HepG2 (cell line): Measurements from ENCODE around the gene IBTK. TPM values are rescaled to one million over a fixed set of nuclear protein-coding genes. Genes with fewer than 3 reads are reported as not detected.

ENCODE experiments used
- ASH2L ChIP-seq: fragments of 300-600, 200-600 bp; sonication (generic); IDR thresholded peaks from 2 replicates; pipeline ENCODE4 v1.7.0; 2017; ENCODE audit warnings: low read depth, mild to moderate bottlenecking, moderate library complexity, mixed read lengths, low read length; ENCODE audit not compliant: insufficient read length
- BORCS8-MEF2B ChIP-seq: sonication (generic); formaldehyde crosslinking; IDR thresholded peaks from 2 replicates; pipeline ENCODE4 v1.8.0; 2022; ENCODE audit warnings: mild to moderate bottlenecking, missing genetic modification reagents
- HNRNPL ChIP-seq: fragments of 200-400 bp; formaldehyde crosslinking; IDR thresholded peaks from 2 replicates; pipeline ENCODE4 v1.6.1; 2017; ENCODE audit warnings: mild to moderate bottlenecking, low read depth, low read length
- LCORL ChIP-seq, 2 experiments: fragments of 450-650 bp in 1 of 2; sonication (generic) in 1 of 2; formaldehyde crosslinking in 1 of 2; IDR thresholded peaks; 2 replicates each; pipeline versions ENCODE4 v1.5.0 to v1.6.1; 2017 to 2020; ENCODE audit warnings: antibody characterized with exemption in 1 of 2, missing genetic modification reagents in 1 of 2
- MXD3 ChIP-seq: IDR thresholded peaks from 2 replicates; pipeline ENCODE4 v1.6.1; 2016; ENCODE audit warnings: mild to moderate bottlenecking, missing biosample characterization, missing genetic modification reagents
- NR2C2 ChIP-seq: sonication (generic); formaldehyde crosslinking; IDR thresholded peaks from 2 replicates; pipeline ENCODE4 v1.4.0; 2020; ENCODE audit warnings: missing genetic modification reagents, mild to moderate bottlenecking, moderate library complexity, borderline replicate concordance
- PHF8 ChIP-seq: sonication (generic); formaldehyde crosslinking; IDR thresholded peaks from 2 replicates; pipeline ENCODE4 v1.5.0; 2020; ENCODE audit warnings: missing genetic modification reagents
- POLR2G ChIP-seq: fragments of 200-400 bp; formaldehyde crosslinking; IDR thresholded peaks from 2 replicates; pipeline ENCODE4 v1.6.1; 2018; ENCODE audit warnings: mild to moderate bottlenecking, low read depth, low read length, moderate library complexity
- SIX1 ChIP-seq: sonication (generic); formaldehyde crosslinking; IDR thresholded peaks from 2 replicates; pipeline ENCODE4 v1.4.0; 2020; ENCODE audit warnings: missing genetic modification reagents, borderline replicate concordance
- SNAPC2 ChIP-seq: sonication (generic); formaldehyde crosslinking; IDR thresholded peaks from 2 replicates; pipeline ENCODE4 v1.8.1; 2022; ENCODE audit warnings: mild to moderate bottlenecking, missing genetic modification reagents
- SRSF9 ChIP-seq: fragments of 200-400 bp; formaldehyde crosslinking; IDR thresholded peaks from 2 replicates; pipeline ENCODE4 v1.6.1; 2018; ENCODE audit warnings: borderline replicate concordance, mild to moderate bottlenecking, low read depth, low read length; ENCODE audit not compliant: insufficient read depth, poor library complexity, severe bottlenecking
- ZBTB38 ChIP-seq: sonication (generic); formaldehyde crosslinking; IDR thresholded peaks from 2 replicates; pipeline ENCODE4 v1.5.1; 2020; ENCODE audit warnings: mild to moderate bottlenecking, missing genetic modification reagents
- ZNF24 ChIP-seq: fragments of 450-650 bp; IDR thresholded peaks from 2 replicates; pipeline ENCODE4 v1.6.1; 2017; ENCODE audit warnings: antibody characterized with exemption, mild to moderate bottlenecking
- ZNF550 ChIP-seq: sonication (generic); formaldehyde crosslinking; IDR thresholded peaks from 2 replicates; pipeline ENCODE4 v1.4.0; 2020; ENCODE audit warnings: mild to moderate bottlenecking, missing genetic modification reagents, borderline replicate concordance
- ZSCAN12 ChIP-seq: sonication (generic); formaldehyde crosslinking; IDR thresholded peaks from 2 replicates; pipeline ENCODE4 v1.9.0; 2021; ENCODE audit warnings: mild to moderate bottlenecking, missing genetic modification reagents
- polyA plus RNA-seq, 8 experiments: library from polyadenylated mRNA; depleted of rRNA in 3 of 8; stranded (reverse) in 7 of 8; unstranded in 1 of 8; fragments of >200 nt; fragmentation: Illumina TruSeq in 4 of 8; extraction: Trizol in 4 of 8; gene quantifications; 2 replicates each; pipeline versions ENCODE4 v1.2.1 to v1.2.3, GENCODE V29; 2011 to 2016; ENCODE audit warnings: low read depth in 4 of 8, missing spikeins in 1 of 8, mixed read lengths in 1 of 8; ENCODE audit not compliant: insufficient read depth in 1 of 8
- total RNA-seq, 5 experiments: library from RNA; depleted of rRNA; stranded (reverse); fragments of >200 nt; fragmentation: Illumina TruSeq; extraction: Trizol; gene quantifications; 2 replicates each; pipeline ENCODE4 v1.2.3, GENCODE V29; 2016; ENCODE audit warnings: low read depth in 1 of 5
- TF ChIP-seq, protein P1 (sequence below): sonication (generic); formaldehyde crosslinking; IDR thresholded peaks from 2 replicates; pipeline ENCODE4 v1.5.0; 2020; ENCODE audit warnings: missing genetic modification reagents
- TF ChIP-seq, protein P2 (sequence below), 2 experiments: IDR thresholded peaks; 2 replicates each; pipeline ENCODE4 v1.6.1; 2011 to 2012; ENCODE audit warnings: low read length in 2 of 2, borderline replicate concordance in 1 of 2, low read depth in 1 of 2, mild to moderate bottlenecking in 1 of 2, moderate library complexity in 1 of 2
- TF ChIP-seq, protein P3 (sequence below): sonication (generic); formaldehyde crosslinking; IDR thresholded peaks from 2 replicates; pipeline ENCODE4 v1.5.0; 2020; ENCODE audit warnings: mild to moderate bottlenecking, missing genetic modification reagents
- TF ChIP-seq, protein P4 (sequence below): sonication (generic); formaldehyde crosslinking; IDR thresholded peaks from 2 replicates; pipeline ENCODE4 v1.9.0; 2022; ENCODE audit warnings: missing genetic modification reagents, mild to moderate bottlenecking, borderline replicate concordance

The IBTK gene
- total and polyA plus RNA-seq, 2 of the 13 experiments (the other 11 are each of a cell fraction or from before 2014, with no cell fraction given): 23.8 to 60.0 TPM

DNA sequence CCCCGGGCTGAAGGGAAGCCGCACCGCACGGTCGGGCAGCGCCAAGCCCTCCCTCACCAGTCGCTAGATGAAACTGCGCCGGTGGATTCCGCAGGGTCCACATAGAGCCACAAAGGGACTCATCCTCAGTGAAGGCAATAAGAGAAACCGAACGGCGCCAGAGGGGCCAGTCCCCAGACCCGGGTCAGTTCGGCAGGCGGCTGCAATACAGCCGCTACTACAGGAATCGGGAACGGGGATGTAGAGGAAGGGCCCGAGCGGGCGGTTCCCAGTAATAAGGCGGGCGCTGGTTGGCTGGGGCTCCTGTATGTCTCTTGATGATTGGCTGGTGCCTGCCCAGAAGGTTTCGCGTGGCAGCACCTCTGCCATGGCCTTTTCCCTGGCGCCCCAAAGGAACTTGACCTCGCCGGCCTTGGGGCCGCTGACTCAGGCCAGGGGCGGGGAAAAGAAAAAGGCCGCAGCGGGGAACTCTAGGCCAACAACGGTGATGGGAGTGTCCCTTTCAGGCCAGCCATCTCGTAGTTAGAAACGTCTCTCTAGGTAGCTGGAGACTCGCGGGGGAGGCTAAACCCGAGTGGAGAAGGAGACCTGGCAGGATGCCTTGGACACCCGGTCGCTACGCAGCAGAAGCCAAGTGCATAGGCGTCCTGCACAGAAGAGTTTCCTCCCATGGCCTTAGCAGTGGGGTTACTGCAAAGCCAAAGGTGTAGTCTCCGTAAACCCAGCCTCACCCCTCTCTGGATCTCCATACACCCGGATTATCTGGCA, at the start of gene IBTK (continued):
- TF ChIP-seq, protein P1, sequence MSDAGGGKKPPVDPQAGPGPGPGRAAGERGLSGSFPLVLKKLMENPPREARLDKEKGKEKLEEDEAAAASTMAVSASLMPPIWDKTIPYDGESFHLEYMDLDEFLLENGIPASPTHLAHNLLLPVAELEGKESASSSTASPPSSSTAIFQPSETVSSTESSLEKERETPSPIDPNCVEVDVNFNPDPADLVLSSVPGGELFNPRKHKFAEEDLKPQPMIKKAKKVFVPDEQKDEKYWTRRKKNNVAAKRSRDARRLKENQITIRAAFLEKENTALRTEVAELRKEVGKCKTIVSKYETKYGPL (CRISPR knock-in tag): peak; percentile 17; the same call in 1 of the 2 replicates
- no peak for TF ChIP-seq SRSF9
- 0 out of 2 replicates have a peak, but pooled peaks have one; percentile 63 for TF ChIP-seq SNAPC2 (CRISPR knock-in tag)
- peak; percentile 28; the same call in 1 of the 2 replicates for TF ChIP-seq MXD3 (CRISPR knock-in tag)
- peak; percentile 76 for TF ChIP-seq BORCS8-MEF2B (CRISPR knock-in tag)
- TF ChIP-seq PHF8 (CRISPR knock-in tag): peak; percentile 78
- TF ChIP-seq ZNF24: no peak
- TF ChIP-seq NR2C2: peak; percentile 57; the same call in 1 of the 2 replicates
- TF ChIP-seq ASH2L: peak; percentile 58
- TF ChIP-seq SIX1 (CRISPR knock-in tag): no peak; the same call in 1 of the 2 replicates
- TF ChIP-seq ZNF550 (CRISPR knock-in tag): no peak; the same call in 1 of the 2 replicates
- TF ChIP-seq ZBTB38 (CRISPR knock-in tag): peak; percentile 43; the same call in 1 of the 2 replicates
- TF ChIP-seq HNRNPL: 0 out of 2 replicates have a peak, but pooled peaks have one; percentile 68
- TF ChIP-seq, protein P2, sequence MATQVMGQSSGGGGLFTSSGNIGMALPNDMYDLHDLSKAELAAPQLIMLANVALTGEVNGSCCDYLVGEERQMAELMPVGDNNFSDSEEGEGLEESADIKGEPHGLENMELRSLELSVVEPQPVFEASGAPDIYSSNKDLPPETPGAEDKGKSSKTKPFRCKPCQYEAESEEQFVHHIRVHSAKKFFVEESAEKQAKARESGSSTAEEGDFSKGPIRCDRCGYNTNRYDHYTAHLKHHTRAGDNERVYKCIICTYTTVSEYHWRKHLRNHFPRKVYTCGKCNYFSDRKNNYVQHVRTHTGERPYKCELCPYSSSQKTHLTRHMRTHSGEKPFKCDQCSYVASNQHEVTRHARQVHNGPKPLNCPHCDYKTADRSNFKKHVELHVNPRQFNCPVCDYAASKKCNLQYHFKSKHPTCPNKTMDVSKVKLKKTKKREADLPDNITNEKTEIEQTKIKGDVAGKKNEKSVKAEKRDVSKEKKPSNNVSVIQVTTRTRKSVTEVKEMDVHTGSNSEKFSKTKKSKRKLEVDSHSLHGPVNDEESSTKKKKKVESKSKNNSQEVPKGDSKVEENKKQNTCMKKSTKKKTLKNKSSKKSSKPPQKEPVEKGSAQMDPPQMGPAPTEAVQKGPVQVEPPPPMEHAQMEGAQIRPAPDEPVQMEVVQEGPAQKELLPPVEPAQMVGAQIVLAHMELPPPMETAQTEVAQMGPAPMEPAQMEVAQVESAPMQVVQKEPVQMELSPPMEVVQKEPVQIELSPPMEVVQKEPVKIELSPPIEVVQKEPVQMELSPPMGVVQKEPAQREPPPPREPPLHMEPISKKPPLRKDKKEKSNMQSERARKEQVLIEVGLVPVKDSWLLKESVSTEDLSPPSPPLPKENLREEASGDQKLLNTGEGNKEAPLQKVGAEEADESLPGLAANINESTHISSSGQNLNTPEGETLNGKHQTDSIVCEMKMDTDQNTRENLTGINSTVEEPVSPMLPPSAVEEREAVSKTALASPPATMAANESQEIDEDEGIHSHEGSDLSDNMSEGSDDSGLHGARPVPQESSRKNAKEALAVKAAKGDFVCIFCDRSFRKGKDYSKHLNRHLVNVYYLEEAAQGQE (IDR thresholded peaks at IDR 0.05; ENCODE audit: borderline replicate concordance in 1 of 2, low read depth in 1 of 2, low read length in 2 of 2): peak in 1 of 2 experiments; percentile 47; a peak in 1 of 4 replicates
- TF ChIP-seq, protein P3, sequence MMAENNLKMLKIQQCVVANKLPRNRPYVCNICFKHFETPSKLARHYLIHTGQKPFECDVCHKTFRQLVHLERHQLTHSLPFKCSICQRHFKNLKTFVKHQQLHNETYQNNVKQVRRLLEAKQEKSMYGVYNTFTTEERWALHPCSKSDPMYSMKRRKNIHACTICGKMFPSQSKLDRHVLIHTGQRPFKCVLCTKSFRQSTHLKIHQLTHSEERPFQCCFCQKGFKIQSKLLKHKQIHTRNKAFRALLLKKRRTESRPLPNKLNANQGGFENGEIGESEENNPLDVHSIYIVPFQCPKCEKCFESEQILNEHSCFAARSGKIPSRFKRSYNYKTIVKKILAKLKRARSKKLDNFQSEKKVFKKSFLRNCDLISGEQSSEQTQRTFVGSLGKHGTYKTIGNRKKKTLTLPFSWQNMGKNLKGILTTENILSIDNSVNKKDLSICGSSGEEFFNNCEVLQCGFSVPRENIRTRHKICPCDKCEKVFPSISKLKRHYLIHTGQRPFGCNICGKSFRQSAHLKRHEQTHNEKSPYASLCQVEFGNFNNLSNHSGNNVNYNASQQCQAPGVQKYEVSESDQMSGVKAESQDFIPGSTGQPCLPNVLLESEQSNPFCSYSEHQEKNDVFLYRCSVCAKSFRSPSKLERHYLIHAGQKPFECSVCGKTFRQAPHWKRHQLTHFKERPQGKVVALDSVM: peak; percentile 84
- peak; percentile 90 for TF ChIP-seq POLR2G
- TF ChIP-seq LCORL (IDR thresholded peaks at IDR 0.05): no peak
- peak; percentile 42; the same call in 1 of the 2 replicates for TF ChIP-seq LCORL (CRISPR knock-in tag; IDR thresholded peaks at IDR 0.05)
- TF ChIP-seq, protein P4, sequence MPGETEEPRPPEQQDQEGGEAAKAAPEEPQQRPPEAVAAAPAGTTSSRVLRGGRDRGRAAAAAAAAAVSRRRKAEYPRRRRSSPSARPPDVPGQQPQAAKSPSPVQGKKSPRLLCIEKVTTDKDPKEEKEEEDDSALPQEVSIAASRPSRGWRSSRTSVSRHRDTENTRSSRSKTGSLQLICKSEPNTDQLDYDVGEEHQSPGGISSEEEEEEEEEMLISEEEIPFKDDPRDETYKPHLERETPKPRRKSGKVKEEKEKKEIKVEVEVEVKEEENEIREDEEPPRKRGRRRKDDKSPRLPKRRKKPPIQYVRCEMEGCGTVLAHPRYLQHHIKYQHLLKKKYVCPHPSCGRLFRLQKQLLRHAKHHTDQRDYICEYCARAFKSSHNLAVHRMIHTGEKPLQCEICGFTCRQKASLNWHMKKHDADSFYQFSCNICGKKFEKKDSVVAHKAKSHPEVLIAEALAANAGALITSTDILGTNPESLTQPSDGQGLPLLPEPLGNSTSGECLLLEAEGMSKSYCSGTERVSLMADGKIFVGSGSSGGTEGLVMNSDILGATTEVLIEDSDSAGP (CRISPR knock-in tag): peak; percentile 91
- 0 out of 2 replicates have a peak, but pooled peaks have one; percentile 22 for TF ChIP-seq ZSCAN12
